ENCODE results near the gene KLHL33. TPM values are rescaled to one million over a fixed set of nuclear protein-coding genes. Genes with fewer than 3 reads are reported as not detected.
A peak's percentile ranks its signal among the peaks of the same experiment; 100 is the strongest.

Gene KLHL33
- total RNA-seq, 1 donor from 2014 or later: not detected

GRCh38 chr14:20377171-20377570 is 58.8 kb downstream of the KLHL33 start:
- Mint-ChIP-seq H3K27me3 (no peaks in the 10 kb centered on the region), H3K4me3 (no peak overlapping the region), H3K4me1 (ENCODE audit: unreplicated experiment) (no peaks in the 10 kb centered on the region), H3K9me3 (no peaks in the 10 kb centered on the region), H3K27ac (no peak overlapping the region), H3K36me3 (peaks cover 14% of the 10 kb centered on the region)
- TF ChIP-seq CTCF (conservative IDR thresholded peaks at IDR 0.05): no peak
- no peak for DNase-seq (ENCODE audit: extremely low spot score, unreplicated experiment)

DNA sequence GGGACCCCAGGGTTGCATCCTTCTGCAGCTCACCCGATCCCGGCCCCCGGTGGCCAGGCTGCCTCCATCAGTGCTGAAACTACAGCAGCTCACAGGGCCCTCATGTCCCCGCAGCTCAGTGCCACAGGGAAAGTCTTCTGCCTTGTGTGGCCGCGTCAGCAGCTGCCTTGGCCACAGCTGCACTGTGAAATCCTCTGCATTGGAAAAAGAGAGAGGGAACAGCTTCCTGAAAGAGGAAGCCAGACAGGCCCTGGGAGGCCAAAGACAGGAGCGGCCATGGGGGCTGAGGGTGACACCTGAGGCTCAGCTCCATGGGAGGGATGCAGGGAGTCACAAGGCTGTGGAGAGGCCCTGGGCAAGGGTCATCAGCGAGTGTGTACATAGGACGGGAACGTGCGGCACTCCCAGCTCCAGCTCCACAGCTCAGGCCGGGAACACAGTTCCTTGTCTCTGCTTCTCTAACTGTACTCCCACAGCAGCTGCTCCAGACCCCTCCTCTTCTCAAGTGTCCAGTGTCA is 59.8 kb downstream of the KLHL33 start:
- no peaks in the 10 kb centered on the region for H3K4me1 Mint-ChIP-seq (ENCODE audit: unreplicated experiment)
- no peaks in the 10 kb centered on the region for H3K27me3 Mint-ChIP-seq
- TF ChIP-seq CTCF (conservative IDR thresholded peaks at IDR 0.05): no peak
- H3K36me3 Mint-ChIP-seq: peaks cover 19% of the 10 kb centered on the region
- H3K27ac Mint-ChIP-seq: peak overlapping the region; percentile 70
- no peak for DNase-seq (ENCODE audit: extremely low spot score, unreplicated experiment)
- H3K9me3 Mint-ChIP-seq: no peaks in the 10 kb centered on the region
- H3K4me3 Mint-ChIP-seq: no peak overlapping the region

Other genes starting within 250 kb of the KLHL33 start
- not detected in 2 replicates for gene OR11G2, start 245.3 kb downstream of the KLHL33 start, total RNA-seq (ENCODE audit: low replicate concordance)
- not detected in 2 replicates for gene OR11H6, start 212.5 kb downstream of the KLHL33 start, total RNA-seq (ENCODE audit: low replicate concordance)
- gene OR11H7, start 207.2 kb downstream of the KLHL33 start, total RNA-seq (ENCODE audit: low replicate concordance): not detected in 2 replicates
- not detected in 2 replicates for gene OR11H4, start 196.9 kb downstream of the KLHL33 start, total RNA-seq (ENCODE audit: low replicate concordance)
- 21.0 and 26.3 TPM in 2 replicates for gene TTC5, start 130.2 kb downstream of the KLHL33 start, total RNA-seq (ENCODE audit: low replicate concordance)
- gene CCNB1IP1, start 102.9 kb downstream of the KLHL33 start, total RNA-seq (ENCODE audit: low replicate concordance): 76.5 and 95.9 TPM in 2 replicates
- 25.5 and 36.3 TPM in 2 replicates for gene PARP2, start 92.5 kb downstream of the KLHL33 start, total RNA-seq (ENCODE audit: low replicate concordance)
- gene TEP1, start 22.7 kb downstream of the KLHL33 start, total RNA-seq (ENCODE audit: low replicate concordance): 23.1 and 25.1 TPM in 2 replicates
- 37.4 and 57.1 TPM in 2 replicates for gene OSGEP, start 18.6 kb upstream of the KLHL33 start, total RNA-seq (ENCODE audit: low replicate concordance)
- gene APEX1, start 19.1 kb upstream of the KLHL33 start, total RNA-seq (ENCODE audit: low replicate concordance): 228 and 319 TPM in 2 replicates
- gene PIP4P1, start 25.3 kb upstream of the KLHL33 start, total RNA-seq (ENCODE audit: low replicate concordance): 38.4 and 44.8 TPM in 2 replicates
- 36.9 and 66.3 TPM in 2 replicates for gene PNP, start 33.2 kb upstream of the KLHL33 start, total RNA-seq (ENCODE audit: low replicate concordance)
- 0.88 and 0.94 TPM in 2 replicates for gene RNASE10, start 69.4 kb upstream of the KLHL33 start, total RNA-seq (ENCODE audit: low replicate concordance)
- gene RNASE9, start 124.9 kb upstream of the KLHL33 start, total RNA-seq (ENCODE audit: low replicate concordance): not detected in 2 replicates
- gene RNASE11, start 151.8 kb upstream of the KLHL33 start, total RNA-seq (ENCODE audit: low replicate concordance): not detected in 2 replicates
- gene RNASE12, start 155.2 kb upstream of the KLHL33 start, total RNA-seq (ENCODE audit: low replicate concordance): not detected in 2 replicates
- not detected in 2 replicates for gene OR6S1, start 205.5 kb upstream of the KLHL33 start, total RNA-seq (ENCODE audit: low replicate concordance)
- gene RNASE4, start 248.4 kb upstream of the KLHL33 start, total RNA-seq (ENCODE audit: low replicate concordance): 10.5 and 19.3 TPM in 2 replicates